GM18951 (cell line): Measurements from ENCODE around the gene NEAT1.
A peak's percentile ranks its signal among the peaks of the same experiment; 100 is the strongest.

Source experiments
- POLR2A ChIP-seq: IDR thresholded peaks from 4 replicates; pipeline ENCODE4 v1.6.1; 2011; ENCODE audit warnings: mild to moderate bottlenecking; ENCODE audit not compliant: insufficient read length, insufficient read depth; ENCODE audit errors: extremely low read depth
- in situ Hi-C: fragments of 300-500 bp; cut with MboI; formaldehyde crosslinking; loops from one replicate; pipeline ENCODE4 v1.12.0; 2022; ENCODE audit warnings: low sequenced_read_pairs, mixed read lengths, inconsistent platforms; ENCODE audit not compliant: unreplicated experiment

Gene NEAT1

GRCh38 chr11:65417702-65418430 lies 4.7 kb upstream of the NEAT1 start:
- TF ChIP-seq POLR2A = no peak
- in situ Hi-C loops = no loop called here

GRCh38 chr11:65418431-65418680 lies 4.2 kb upstream of the NEAT1 start:
- in situ Hi-C loops = no loop called here
- TF ChIP-seq POLR2A = no peak

GRCh38 chr11:65418681-65419459 lies 3.7 kb upstream of the NEAT1 start:
- peak; percentile 89 for TF ChIP-seq POLR2A
- in situ Hi-C loops = no loop called here

- in situ Hi-C loops = no loop called here
- no peak for TF ChIP-seq POLR2A
Observed at GRCh38 chr11:65419460-65419771, 3.2 kb upstream of the NEAT1 start.

GRCh38 chr11:65419772-65420481 lies 2.7 kb upstream of the NEAT1 start:
- peak; percentile 62 for TF ChIP-seq POLR2A
- in situ Hi-C loops = loop anchor here (5.0 kb wide), 1 partner anchor 82 kb away; no protein-coding TSS in a partner anchor

GRCh38 chr11:65420506-65420905 lies 2.1 kb upstream of the NEAT1 start:
- in situ Hi-C loops = loop anchor here (5.0 kb wide), 1 partner anchor 82 kb away; no protein-coding TSS in a partner anchor
- TF ChIP-seq POLR2A = no peak

GRCh38 chr11:65420979-65421793 lies 1.4 kb upstream of the NEAT1 start:
- in situ Hi-C loops = loop anchor here (5.0 kb wide), 1 partner anchor 81 kb away; no protein-coding TSS in a partner anchor
- peak; percentile 83 for TF ChIP-seq POLR2A

GRCh38 chr11:65421794-65422632 lies 585 bp upstream of the NEAT1 start:
- in situ Hi-C loops = loop anchor here (5.0 kb wide), 1 partner anchor 80 kb away; no protein-coding TSS in a partner anchor
- TF ChIP-seq POLR2A = peak; percentile 61

- TF ChIP-seq POLR2A = no peak
- in situ Hi-C loops = loop anchor here (5.0 kb wide), 1 partner anchor 79 kb away; no protein-coding TSS in a partner anchor
Observed at GRCh38 chr11:65423516-65424204, 1.1 kb downstream of the NEAT1 start.

- TF ChIP-seq POLR2A = peak; percentile 33
- in situ Hi-C loops = loop anchor here (5.0 kb wide), 1 partner anchor 78 kb away; no protein-coding TSS in a partner anchor
Observed at GRCh38 chr11:65424205-65425104, 1.9 kb downstream of the NEAT1 start.
